Heart left ventricle (tissue), 13 donors: ENCODE data around the gene EHMT1.

Source experiments
- POLR2A ChIP-seq, 2 donors: fragments of 450-650 bp; IDR thresholded peaks; one replicate each; pipeline ENCODE4 v1.6.1; 2017; ENCODE audit warnings: antibody characterized with exemption in 2 of 2, mild to moderate bottlenecking in 2 of 2, moderate library complexity in 2 of 2
- TF ChIP-seq, protein P1 (sequence below), 12 donors: fragments of 200-600 bp; sonication (generic) in 4 of 12; IDR thresholded peaks; one replicate each; pipeline versions ENCODE4 v1.5.0 to v1.8.0; 2018 to 2022; ENCODE audit warnings: antibody characterized with exemption in 12 of 12, mild to moderate bottlenecking in 5 of 12
- donor health status: ischemic (EF 13 %, LVEDD 7.1; RV severe dilation, severe dysfunction).
- donor health status: DM: no; HTN: yes; CAD: no.
- donor health status: DM: no; HTN: no; CAD: no.
- donor health status: ischemic (EF 25% LVEDD 6.9; RV normal size, moderate dysfunction).
- donor health status: ischemic (EF 25% LVEDD 5.7; RV mildly dilated, moderate dysfunction).
- donor health status: ischemic (EF 35%, LVEDD 5.7; RV mildly dilated, moderate dysfunction).
- donor health status: nonischemic (EF 11% LVEDD 7.7; RV severe dilation, severe dysfunction).
- donor health status: DM: yes; HTN: yes; CAD: no.
- donor health status: PGD.
- donor health status: ischemic (EF 29% LVEDD 5.4; RV normal size, mild dysfunction).
- donor health status: nonischemic (EF 23%, LVEDD 6.1; RV moderate dilation, normal function).

DNA sequence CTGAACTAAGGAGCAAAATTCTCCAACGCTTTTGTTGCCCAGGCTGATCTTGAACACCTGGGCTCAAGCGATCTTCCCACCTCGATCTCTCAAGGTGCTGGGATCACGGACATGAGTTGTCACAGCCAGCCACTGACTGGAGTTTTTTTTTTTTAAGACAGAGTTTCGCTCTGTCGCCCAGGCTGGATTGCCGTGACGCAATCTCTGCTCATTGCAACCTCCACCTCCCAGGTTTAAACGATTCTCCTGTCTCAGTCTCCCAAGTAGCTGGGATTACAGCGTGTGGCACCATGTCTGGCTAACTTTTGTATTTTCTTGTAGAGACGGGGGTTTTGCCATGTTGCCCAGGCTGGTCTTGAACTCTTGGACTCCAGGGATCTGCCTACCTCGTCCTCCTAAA is 58.2 kb downstream of the EHMT1 start:
- no peak for TF ChIP-seq POLR2A (IDR thresholded peaks at IDR 0.05)
- TF ChIP-seq, protein P1, sequence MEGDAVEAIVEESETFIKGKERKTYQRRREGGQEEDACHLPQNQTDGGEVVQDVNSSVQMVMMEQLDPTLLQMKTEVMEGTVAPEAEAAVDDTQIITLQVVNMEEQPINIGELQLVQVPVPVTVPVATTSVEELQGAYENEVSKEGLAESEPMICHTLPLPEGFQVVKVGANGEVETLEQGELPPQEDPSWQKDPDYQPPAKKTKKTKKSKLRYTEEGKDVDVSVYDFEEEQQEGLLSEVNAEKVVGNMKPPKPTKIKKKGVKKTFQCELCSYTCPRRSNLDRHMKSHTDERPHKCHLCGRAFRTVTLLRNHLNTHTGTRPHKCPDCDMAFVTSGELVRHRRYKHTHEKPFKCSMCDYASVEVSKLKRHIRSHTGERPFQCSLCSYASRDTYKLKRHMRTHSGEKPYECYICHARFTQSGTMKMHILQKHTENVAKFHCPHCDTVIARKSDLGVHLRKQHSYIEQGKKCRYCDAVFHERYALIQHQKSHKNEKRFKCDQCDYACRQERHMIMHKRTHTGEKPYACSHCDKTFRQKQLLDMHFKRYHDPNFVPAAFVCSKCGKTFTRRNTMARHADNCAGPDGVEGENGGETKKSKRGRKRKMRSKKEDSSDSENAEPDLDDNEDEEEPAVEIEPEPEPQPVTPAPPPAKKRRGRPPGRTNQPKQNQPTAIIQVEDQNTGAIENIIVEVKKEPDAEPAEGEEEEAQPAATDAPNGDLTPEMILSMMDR (IDR thresholded peaks at IDR 0.05): no peak
